Peyer's patch (tissue), 4 donors: ENCODE measurements around the gene NCKAP5.

ENCODE experiments used
- CTCF ChIP-seq, 6 experiments: fragments of 450-650 bp in 4 of 6; fragments of 200-600 bp in 2 of 6; sonication (generic) in 1 of 6; IDR thresholded peaks; one replicate each; pipeline ENCODE4 v1.5.1; 2017 to 2019; ENCODE audit warnings: antibody characterized with exemption in 6 of 6, mild to moderate bottlenecking in 3 of 6, moderate library complexity in 1 of 6
- POLR2A ChIP-seq, 2 donors: fragments of 450-650 bp; IDR thresholded peaks; one replicate each; pipeline ENCODE4 v1.5.1; 2017; ENCODE audit warnings: antibody characterized with exemption in 2 of 2, mild to moderate bottlenecking in 2 of 2, moderate library complexity in 2 of 2

- TF ChIP-seq CTCF (IDR thresholded peaks at IDR 0.05): no peak
- no peak for TF ChIP-seq POLR2A (IDR thresholded peaks at IDR 0.05)
These were observed 110.4 kb downstream of the NCKAP5 start for GRCh38 chr2:133457861-133458260.
